ENCODE results near the gene AOAH.

The AOAH gene

GRCh38 chr7:36598054-36598674, 126.1 kb downstream of the AOAH start:
- no peak for DNase-seq

DNA sequence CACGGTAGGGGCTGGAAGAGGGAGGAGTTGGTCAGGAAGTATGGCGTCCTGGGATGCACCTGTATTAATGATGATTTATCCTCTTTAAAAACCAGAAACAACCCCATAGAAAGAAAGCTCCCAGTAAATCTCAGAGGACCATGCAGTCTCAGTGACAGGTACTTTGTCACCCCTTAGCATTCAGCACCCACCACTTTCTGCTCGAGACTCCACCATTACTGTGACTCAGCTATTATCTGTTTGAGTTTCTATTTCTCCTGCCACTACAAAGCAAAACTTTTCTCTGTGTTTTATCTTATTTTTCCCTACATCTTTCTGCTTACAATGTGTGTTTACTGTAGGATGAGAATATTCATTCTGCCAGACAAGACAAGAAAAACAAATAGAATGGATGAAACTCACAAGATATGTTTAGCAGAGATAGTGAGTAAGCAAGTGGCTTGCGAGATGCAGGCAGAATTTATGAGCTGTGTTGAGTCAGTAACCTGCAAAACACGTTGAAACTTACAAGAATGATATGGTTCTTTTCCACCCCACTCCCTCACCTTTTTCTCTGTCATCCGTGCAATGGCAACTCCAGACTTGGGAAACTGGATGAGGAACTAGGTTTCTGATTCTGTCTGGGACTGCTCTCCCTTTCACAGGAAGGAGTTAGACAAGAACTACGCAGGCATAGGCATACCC, 127.1 kb downstream of the AOAH start:
- no peak for DNase-seq

DNA sequence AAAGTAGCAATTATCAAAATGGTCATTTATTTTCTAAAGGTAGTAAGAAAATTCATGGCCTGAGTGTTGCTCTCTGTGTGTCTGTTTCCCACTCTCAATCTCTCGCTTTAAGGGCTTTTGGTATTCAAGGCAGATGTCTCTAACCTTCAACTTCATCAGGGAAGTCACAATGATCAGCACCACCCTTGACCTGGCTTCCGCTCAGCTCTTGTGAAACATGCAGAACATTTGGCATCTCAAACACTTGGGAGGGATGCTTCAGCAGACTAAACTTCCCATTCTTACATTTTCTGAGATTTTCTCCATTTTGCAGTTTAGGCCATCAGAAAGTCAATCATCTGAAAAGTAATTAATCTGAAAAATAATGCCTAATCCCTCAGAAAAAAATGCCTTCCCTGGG, 129.8 kb downstream of the AOAH start:
- DNase-seq = no peak

GRCh38 chr7:36591636-36592035, 132.7 kb downstream of the AOAH start:
- DNase-seq = no peak

GRCh38 chr7:36589391-36589790, 134.9 kb downstream of the AOAH start:
- DNase-seq = no peak

GRCh38 chr7:36583318-36583717, 141.0 kb downstream of the AOAH start:
- DNase-seq = no peak

- DNase-seq = no peak
Measured at GRCh38 chr7:36575832-36576231, 148.5 kb downstream of the AOAH start.

- no peak for DNase-seq
Measured at GRCh38 chr7:36573066-36573465, 151.2 kb downstream of the AOAH start.

DNA sequence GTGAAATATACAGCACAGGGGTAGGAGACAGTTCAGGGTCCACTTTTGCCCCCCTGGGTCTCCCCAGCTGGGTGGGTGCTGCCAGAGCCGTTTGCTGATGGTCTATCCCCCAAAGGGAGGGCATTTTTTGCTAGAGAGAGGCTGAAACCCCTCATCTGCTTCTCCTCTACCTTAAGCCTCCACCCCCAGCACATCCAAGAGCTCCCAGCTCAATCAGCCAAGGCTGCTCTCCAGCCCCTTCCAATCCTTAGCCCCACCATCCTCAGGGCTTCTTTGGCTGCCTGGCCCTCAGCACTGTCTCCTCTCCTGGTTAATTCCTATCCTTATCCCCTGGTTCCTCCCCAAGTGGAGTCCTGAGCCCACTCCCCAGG, 153.1 kb downstream of the AOAH start:
- no peak for DNase-seq

DNA sequence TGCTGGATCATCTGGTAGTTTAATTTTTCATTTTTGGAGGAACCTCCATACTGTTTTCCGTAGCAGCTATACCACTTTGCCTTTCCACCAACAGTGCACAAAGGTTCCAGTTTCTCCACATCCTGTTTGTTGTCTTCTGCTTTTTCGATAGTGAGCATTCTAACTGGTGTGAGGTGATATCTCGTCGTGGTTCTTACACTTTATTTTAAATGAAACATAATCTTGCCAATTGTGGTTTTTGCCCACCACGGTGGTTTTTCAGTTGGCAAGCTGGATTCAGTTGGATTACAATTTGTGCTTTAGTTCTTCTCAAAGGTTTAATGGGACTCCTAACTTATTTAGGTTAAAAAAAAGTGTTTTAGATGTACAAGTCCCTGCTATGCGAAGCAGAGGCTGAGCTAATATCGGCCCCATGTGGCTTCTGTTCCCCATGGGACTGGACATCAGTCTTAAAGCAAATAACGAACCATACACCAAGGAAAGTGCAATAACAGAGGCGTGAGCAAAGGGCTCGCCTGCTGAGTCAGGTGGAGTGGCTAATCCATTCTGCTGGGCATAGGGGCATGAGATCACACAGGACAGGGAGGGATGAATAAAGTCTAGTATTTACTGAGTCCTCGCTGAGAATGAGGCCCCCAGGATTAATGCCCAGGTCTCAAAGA, 153.6 kb downstream of the AOAH start:
- no peak for DNase-seq

DNA sequence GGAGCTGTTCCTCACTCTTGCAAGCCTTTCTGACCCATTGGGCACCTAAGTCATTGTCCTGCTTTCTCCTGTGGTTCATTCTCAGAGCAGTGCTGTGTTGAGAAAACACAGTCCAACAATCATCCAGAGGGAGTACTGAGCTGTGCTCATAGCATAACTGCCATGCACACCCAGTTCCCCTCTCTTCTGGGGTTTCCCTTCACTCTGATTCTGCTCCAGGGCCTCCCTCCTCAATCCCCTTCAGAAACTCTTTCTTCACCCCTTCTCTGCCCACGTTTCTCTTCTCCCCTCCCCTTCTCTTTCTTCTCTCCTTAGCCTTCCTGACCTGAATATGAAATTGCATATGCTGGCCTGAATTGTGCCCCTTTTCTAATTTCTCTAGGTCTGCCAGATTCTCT, 155.8 kb downstream of the AOAH start:
- DNase-seq = no peak

DNA sequence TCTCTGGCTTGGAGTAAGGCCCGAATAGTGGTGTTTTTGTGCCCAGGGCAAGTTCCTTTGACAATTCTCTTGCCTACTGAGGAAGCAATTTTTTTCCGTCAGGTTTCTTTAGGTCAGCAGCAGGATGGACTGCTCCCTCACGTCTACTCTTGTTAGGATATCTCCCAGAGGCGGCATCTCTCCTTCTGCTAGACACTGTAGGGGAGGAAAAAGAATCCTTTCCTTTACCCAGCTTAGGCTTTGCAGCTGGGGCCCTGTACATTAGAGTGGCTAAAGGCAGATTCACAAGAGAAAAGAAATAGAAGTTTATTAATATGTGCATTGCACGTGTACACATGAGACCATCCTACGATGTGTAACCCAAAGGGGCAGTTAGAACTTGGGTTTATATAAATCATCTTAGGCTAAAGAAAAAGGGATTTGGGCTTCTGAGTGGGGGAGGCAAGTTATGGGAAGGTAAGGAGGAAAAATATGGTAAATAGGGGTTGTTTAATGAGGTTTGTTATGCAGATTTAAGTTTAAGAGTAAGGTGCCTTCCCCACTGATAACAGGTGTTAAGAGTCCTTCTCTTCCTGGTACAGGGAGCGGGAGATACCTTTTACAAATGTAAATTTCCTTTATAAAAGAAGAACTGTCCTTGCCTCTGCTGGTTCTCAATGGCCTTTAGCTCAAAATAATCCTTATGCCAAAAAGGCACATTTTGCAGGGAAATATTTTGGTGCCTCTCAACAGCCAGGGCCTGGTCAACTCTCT, 156.4 kb downstream of the AOAH start:
- DNase-seq = no peak

DNA sequence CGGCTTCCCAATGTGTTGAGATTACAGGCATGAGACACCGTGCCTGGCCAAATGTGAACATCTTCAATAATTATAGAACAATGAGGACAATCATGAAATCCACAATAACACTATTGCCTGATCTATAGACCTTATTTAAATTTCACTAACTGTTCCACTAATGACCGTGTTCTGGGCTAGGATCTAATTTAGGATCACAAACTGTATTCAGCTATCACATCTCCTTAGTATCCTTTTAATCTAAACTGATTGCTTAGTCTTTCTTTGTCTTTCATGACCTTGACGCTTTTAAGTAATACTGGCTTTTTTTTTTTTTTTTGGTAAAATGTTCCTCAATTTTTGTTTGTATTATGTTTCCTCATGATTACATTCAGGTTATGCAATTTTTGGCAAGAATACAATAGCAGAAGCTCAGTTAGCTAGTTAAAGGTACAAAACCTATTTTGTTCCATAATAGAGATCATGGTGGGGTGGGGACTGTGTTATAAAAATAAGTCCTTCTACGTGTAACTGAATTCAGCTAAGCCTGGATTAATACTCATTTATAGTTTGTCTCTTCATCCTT, 158.4 kb downstream of the AOAH start:
- no peak for DNase-seq

- DNase-seq = no peak
Measured at GRCh38 chr7:36564489-36564888, 159.8 kb downstream of the AOAH start.

GRCh38 chr7:36563706-36564327, 160.5 kb downstream of the AOAH start:
- DNase-seq = no peak

- no peak for DNase-seq
Measured at GRCh38 chr7:36562121-36562520, 162.2 kb downstream of the AOAH start.

DNA sequence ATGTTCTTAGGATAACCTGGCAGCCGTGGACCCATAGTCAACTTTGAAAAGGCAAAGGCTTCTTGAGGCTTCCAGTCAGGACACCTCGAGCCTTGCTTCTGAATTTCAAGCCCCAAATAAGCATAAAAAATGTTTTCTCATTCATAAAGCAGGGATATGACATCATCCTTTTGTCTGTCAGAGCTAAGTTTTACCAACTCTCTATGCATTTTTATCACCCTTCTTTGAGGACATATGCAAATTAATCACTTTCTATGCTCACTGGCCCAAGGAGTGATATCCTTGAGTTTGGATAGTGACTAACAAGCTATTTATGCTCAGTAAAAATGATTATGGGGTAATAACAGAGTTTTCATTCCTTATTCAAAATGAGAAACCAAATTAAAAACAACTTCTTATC, 175.3 kb downstream of the AOAH start:
- no peak for DNase-seq

DNA sequence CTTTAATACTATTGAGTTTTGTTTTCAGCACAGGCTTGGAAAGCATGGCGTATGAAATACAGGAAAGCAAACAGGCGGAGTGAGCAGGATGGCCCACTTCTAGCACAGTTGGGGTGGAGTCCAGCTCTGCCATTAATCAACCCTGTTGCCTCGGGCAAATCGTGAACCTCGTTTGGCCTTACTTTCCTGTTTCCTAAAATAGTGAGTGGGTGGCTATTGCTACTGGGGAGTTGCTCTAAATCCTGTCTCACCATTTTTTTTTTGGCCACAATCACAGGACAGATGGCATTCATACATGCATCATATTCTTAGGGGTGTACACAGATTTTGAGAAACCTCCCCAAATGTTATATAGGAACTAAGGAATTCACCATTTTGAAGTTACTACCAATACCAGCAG, 176.9 kb downstream of the AOAH start:
- no peak for DNase-seq

DNA sequence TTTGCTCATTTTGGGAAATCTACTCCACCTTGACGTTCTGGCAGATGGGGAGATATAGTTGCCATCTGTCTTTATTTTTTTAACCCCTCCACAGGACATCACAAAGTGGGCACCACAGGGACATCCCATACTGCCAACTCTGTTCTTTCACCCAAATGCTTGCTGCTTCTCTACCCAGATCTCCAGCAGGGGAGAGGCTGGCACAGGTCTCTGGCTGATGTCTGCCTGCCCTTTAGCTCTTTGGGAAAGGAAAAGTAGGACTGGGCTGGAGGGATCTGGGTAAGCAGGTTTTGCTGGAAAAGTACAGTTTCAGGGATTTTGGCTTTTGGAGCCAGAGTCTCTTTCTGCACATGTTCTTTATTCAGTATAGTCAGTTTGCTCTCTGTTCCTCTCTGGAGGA, 178.0 kb downstream of the AOAH start:
- no peak for DNase-seq

DNA sequence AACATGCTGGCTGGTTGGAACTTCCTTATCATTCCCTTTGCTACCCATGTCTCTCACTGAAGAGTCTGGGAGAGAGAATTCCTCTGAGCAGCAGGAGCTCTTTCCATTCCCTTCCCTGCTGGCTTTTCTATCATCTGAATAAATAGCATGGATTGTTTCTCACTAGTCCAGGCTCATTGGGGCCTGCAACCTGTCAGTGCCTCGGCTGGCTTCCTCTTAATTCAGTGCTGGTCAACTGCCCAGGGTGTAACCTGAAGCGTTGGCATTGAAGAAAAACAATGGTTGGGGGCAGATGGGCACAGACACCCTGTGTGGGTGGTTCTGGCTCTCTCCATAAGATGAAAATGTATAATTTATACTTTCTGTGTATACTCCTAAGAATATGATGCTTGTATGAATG, 179.0 kb downstream of the AOAH start:
- DNase-seq = no peak

DNA sequence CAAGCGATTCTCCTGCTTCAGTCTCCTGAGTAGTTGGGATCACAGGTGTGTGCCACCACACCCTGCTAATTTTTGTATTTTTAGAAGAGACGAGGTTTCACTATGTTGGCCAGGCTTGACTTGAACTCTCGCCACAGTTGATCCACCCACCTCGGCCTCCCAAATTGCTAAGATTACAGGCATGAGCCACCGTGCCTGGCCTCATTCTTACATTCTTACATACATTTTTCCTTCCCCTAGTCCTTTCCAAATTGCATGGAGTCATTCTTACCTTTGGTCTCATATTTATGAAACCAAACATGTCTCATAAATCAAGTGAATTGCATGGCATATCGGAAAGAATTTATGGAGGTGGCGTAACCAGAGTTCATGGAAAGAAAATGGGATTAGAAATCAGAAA, 186.2 kb downstream of the AOAH start:
- no peak for DNase-seq

DNA sequence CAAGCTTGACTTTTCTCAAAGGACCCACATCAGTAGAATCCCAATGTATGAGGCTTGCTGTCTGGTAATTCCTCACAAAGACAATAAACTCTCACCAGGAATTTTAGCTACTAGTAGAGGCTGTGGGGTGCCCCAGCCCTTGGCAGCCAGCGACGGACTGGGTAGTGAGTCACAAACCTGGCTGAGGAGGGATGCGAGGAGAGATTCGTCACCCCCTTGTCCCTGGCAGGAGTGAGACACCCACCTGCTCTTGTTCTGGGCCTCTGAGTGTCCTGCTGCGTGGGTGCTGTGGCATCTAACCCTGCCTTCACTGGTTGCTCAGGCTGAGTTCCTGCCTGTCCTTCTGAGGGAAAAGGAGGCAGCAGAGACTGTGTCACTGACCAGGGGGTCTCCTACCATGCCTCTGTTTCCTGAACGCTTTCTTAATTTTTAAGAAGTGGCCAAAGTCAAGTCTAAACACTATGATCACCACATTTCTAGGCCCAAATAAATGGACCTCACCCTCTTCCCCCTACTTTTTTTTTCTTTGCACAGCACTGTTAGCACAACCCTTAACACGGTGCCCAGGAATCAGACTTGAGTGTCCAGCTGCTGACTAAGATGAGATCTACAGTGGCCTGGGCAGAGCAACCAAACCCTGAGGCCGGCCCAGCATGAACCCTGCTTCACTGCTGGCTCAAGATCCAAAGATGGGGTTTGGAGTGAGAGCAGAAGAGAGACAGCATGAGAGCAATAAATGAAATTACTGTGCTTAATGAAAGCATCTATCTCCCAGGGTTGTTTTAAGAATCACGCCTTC, 188.2 kb downstream of the AOAH start:
- peak; percentile 24 for DNase-seq
